Measurements from ENCODE around the gene BACH2. TPM values are rescaled to one million over a fixed set of nuclear protein-coding genes. Genes with fewer than 3 reads are reported as not detected.

BACH2 gene
- total RNA-seq, 2 experiments from 2014 or later, result 73.1 to 78.0 TPM

GRCh38 chr6:90204327-90205056, 92.2 kb downstream of the BACH2 start:
- Mint-ChIP-seq H3K9me3 (peaks cover 7% of the 10 kb centered on the region), H3K4me3 (no peak overlapping the region), H3K4me1 (peaks cover 76% of the 10 kb centered on the region), H3K27ac (peak overlapping the region; percentile 72), H3K36me3 (peaks cover 76% of the 10 kb centered on the region), H3K27me3 (no peaks in the 10 kb centered on the region)
- DNase-seq, result no peak

- Mint-ChIP-seq H3K4me3 (no peak overlapping the region), H3K27me3 (no peaks in the 10 kb centered on the region), H3K9me3 (peaks cover 11% of the 10 kb centered on the region), H3K4me1 (peaks cover 77% of the 10 kb centered on the region), H3K27ac (no peak overlapping the region), H3K36me3 (peaks cover 81% of the 10 kb centered on the region)
- no peak for DNase-seq
Measured at GRCh38 chr6:90203672-90204071, 93.0 kb downstream of the BACH2 start.

GRCh38 chr6:90202156-90202555, 94.5 kb downstream of the BACH2 start:
- Mint-ChIP-seq H3K9me3 (peaks cover 19% of the 10 kb centered on the region), H3K27me3 (no peaks in the 10 kb centered on the region), H3K36me3 (peaks cover 82% of the 10 kb centered on the region), H3K27ac (peak overlapping the region; percentile 88), H3K4me3 (peak overlapping the region; percentile 62), H3K4me1 (peaks cover 74% of the 10 kb centered on the region)
- DNase-seq, result no peak

GRCh38 chr6:90199900-90200299, 96.7 kb downstream of the BACH2 start:
- Mint-ChIP-seq H3K36me3 (peaks cover 73% of the 10 kb centered on the region), H3K4me1 (peaks cover 75% of the 10 kb centered on the region), H3K27ac (peak overlapping the region; percentile 68)

GRCh38 chr6:90198758-90199425, 97.8 kb downstream of the BACH2 start:
- peaks cover 75% of the 10 kb centered on the region for H3K4me1 Mint-ChIP-seq

More at GRCh38 chr6:90199900-90200299, 96.7 kb downstream of the BACH2 start:
- DNase-seq, result no peak
- Mint-ChIP-seq H3K27me3 (no peaks in the 10 kb centered on the region), H3K9me3 (peaks cover 19% of the 10 kb centered on the region), H3K4me3 (no peak overlapping the region)

GRCh38 chr6:90197854-90198496, 98.7 kb downstream of the BACH2 start:
- H3K9me3 Mint-ChIP-seq, result peaks cover 19% of the 10 kb centered on the region
- H3K36me3 Mint-ChIP-seq, result peaks cover 67% of the 10 kb centered on the region
- no peak overlapping the region for H3K4me3 Mint-ChIP-seq
- peaks cover 77% of the 10 kb centered on the region for H3K4me1 Mint-ChIP-seq
- no peak for DNase-seq
- peak overlapping the region; percentile 68 for H3K27ac Mint-ChIP-seq
- H3K27me3 Mint-ChIP-seq, result no peaks in the 10 kb centered on the region

More at GRCh38 chr6:90198758-90199425, 97.8 kb downstream of the BACH2 start:
- H3K27ac Mint-ChIP-seq, result peak overlapping the region; percentile 68
- H3K36me3 Mint-ChIP-seq, result peaks cover 66% of the 10 kb centered on the region
- DNase-seq, result no peak
- H3K4me3 Mint-ChIP-seq, result no peak overlapping the region
- H3K9me3 Mint-ChIP-seq, result peaks cover 19% of the 10 kb centered on the region
- H3K27me3 Mint-ChIP-seq, result no peaks in the 10 kb centered on the region

GRCh38 chr6:90195094-90195829, 101.4 kb downstream of the BACH2 start:
- Mint-ChIP-seq H3K36me3 (peaks cover 59% of the 10 kb centered on the region), H3K27me3 (no peaks in the 10 kb centered on the region), H3K4me3 (peak overlapping the region; percentile 35), H3K4me1 (peaks cover 80% of the 10 kb centered on the region), H3K27ac (peak overlapping the region; percentile 80), H3K9me3 (peaks cover 17% of the 10 kb centered on the region)
- DNase-seq, result no peak

GRCh38 chr6:90194371-90194841, 102.2 kb downstream of the BACH2 start:
- H3K27me3 Mint-ChIP-seq, result no peaks in the 10 kb centered on the region
- peak overlapping the region; percentile 80 for H3K27ac Mint-ChIP-seq
- H3K4me1 Mint-ChIP-seq, result peaks cover 81% of the 10 kb centered on the region
- H3K9me3 Mint-ChIP-seq, result peaks cover 17% of the 10 kb centered on the region
- no peak for DNase-seq
- H3K4me3 Mint-ChIP-seq, result peak overlapping the region; percentile 56
- peaks cover 59% of the 10 kb centered on the region for H3K36me3 Mint-ChIP-seq

GRCh38 chr6:90193359-90193758, 103.3 kb downstream of the BACH2 start:
- peak overlapping the region; percentile 40 for H3K4me3 Mint-ChIP-seq
- peak overlapping the region; percentile 86 for H3K27ac Mint-ChIP-seq
- no peaks in the 10 kb centered on the region for H3K27me3 Mint-ChIP-seq
- H3K36me3 Mint-ChIP-seq, result peaks cover 52% of the 10 kb centered on the region
- H3K9me3 Mint-ChIP-seq, result peaks cover 8% of the 10 kb centered on the region
- peaks cover 78% of the 10 kb centered on the region for H3K4me1 Mint-ChIP-seq
- DNase-seq, result no peak

GRCh38 chr6:90192857-90193256, 103.8 kb downstream of the BACH2 start:
- Mint-ChIP-seq H3K4me3 (peak overlapping the region; percentile 8), H3K27me3 (no peaks in the 10 kb centered on the region), H3K36me3 (peaks cover 47% of the 10 kb centered on the region), H3K27ac (peak overlapping the region; percentile 86), H3K4me1 (peaks cover 75% of the 10 kb centered on the region), H3K9me3 (peaks cover 4% of the 10 kb centered on the region)
- DNase-seq, result no peak

GRCh38 chr6:90190752-90191395, 105.8 kb downstream of the BACH2 start:
- Mint-ChIP-seq H3K4me1 (peaks cover 84% of the 10 kb centered on the region), H3K36me3 (peaks cover 37% of the 10 kb centered on the region), H3K27me3 (no peaks in the 10 kb centered on the region), H3K4me3 (peak overlapping the region; percentile 46), H3K27ac (peak overlapping the region; percentile 86), H3K9me3 (peaks cover 4% of the 10 kb centered on the region)
- no peak for DNase-seq

- Mint-ChIP-seq H3K27me3 (no peaks in the 10 kb centered on the region), H3K4me3 (no peak overlapping the region), H3K36me3 (peaks cover 31% of the 10 kb centered on the region), H3K9me3 (peaks cover 4% of the 10 kb centered on the region), H3K4me1 (peaks cover 81% of the 10 kb centered on the region), H3K27ac (peak overlapping the region; percentile 86)
- DNase-seq, result no peak
Measured at GRCh38 chr6:90190131-90190530, 106.5 kb downstream of the BACH2 start.

- DNase-seq, result peak; percentile 48
- H3K27ac Mint-ChIP-seq, result peak overlapping the region; percentile 96
- peaks cover 4% of the 10 kb centered on the region for H3K9me3 Mint-ChIP-seq
- H3K4me1 Mint-ChIP-seq, result peaks cover 85% of the 10 kb centered on the region
- peaks cover 29% of the 10 kb centered on the region for H3K36me3 Mint-ChIP-seq
- H3K27me3 Mint-ChIP-seq, result no peaks in the 10 kb centered on the region
- H3K4me3 Mint-ChIP-seq, result peak overlapping the region; percentile 76
Measured at GRCh38 chr6:90187437-90188121, 109.1 kb downstream of the BACH2 start.
